Measurements from ENCODE around the gene SULT2B1.

Gene SULT2B1

DNA sequence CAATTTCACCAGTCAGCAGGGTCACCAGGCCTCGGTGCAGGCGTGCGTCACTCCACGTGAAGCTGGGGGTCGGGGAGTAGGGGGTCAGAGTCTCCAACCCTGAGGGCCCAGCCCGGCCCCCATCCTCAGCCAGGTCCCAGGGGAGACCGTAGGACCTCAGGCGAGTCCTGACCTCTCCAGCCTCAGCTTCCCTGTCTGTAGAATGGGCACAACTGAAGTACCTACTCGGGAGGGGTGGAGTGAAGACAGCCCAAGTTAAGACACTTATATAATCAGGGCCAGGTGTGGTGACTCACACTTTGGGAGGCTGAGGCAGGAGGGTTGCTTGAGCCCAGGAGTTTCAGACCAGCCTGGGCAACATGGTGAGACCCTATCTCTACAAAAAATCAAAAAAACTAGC lies 51.9 kb downstream of the SULT2B1 start:
- DNase-seq, result no peak

DNA sequence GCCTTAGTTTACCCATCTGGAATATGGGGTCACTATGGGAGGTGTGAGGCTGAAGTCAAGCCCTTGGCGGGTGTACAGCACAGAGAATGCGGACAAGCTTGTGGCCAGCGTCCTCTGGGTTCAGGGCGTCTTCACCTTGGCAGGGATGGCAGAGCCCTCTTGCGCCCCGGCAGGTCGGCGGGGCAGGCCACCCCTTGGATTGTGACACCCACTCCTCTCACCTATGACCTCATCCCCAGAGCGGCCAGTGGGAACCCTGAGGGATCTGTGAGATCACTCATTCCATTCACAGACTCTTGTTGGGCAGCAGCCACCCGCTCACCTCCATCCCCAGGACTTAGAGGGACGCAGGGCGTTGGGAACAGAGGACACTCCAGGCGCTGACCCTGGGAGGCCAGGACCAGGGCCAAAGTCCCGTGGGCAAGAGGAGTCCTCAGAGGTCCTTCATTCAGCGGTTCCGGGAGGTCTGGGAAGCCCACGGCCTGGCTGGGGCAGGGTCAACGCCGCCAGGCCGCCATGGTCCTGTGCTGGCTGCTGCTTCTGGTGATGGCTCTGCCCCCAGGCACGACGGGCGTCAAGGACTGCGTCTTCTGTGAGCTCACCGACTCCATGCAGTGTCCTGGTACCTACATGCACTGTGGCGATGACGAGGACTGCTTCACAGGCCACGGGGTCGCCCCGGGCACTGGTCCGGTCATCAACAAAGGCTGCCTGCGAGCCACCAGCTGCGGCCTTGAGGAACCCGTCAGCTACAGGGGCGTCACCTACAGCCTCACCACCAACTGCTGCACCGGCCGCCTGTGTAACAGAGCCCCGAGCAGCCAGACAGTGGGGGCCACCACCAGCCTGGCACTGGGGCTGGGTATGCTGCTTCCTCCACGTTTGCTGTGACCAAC lies 54.7 kb downstream of the SULT2B1 start, which contains the start of gene SPACA4:
Gene SPACA4, plus strand, starts transcription at position 280 of the 896 bp plus-strand sequence. Its CDS starts 237 bp downstream, at position 517.
- no peak for DNase-seq

DNA sequence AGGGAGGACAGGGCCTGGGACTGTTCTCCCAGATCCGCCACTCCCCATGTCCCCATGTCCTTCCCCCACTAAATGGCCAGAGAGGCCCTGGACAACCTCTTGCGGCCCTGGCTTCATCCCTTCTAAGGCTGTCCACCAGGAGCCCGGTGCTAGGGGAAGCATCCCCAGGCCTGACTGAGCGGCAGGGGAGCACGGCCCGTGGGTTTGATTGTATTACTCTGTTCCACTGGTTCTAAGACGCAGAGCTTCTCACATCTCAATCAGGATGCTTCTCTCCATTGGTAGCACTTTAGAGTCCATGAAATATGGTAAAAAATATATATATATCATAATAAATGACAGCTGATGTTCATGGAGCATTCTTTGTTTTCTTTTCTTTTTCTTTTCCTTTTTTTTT lies 55.4 kb downstream of the SULT2B1 start:
- DNase-seq, result no peak

DNA sequence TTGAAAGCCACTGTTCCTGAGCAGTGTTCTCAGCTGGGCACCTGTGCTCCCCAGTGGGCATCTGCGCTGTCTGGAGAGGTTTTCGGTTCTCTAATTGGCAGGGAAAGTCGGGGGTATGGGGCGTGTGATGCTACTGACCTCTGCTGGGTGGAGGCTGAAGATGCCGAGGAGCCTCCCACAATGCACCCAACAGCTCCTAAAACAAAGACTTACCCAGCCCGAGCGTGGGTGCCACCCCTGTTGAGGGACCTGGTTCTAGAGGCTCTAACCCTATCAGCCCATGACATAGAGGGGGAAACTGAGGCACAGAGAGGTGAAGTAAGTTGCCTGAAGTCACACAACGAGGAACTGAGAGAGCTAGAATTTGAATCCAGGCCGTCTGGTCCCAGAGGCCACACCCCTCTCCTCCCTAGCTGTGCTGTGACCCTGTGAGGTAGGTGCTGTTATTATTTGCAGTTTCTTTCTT lies 56.9 kb downstream of the SULT2B1 start:
- peak; percentile 85 for DNase-seq

DNA sequence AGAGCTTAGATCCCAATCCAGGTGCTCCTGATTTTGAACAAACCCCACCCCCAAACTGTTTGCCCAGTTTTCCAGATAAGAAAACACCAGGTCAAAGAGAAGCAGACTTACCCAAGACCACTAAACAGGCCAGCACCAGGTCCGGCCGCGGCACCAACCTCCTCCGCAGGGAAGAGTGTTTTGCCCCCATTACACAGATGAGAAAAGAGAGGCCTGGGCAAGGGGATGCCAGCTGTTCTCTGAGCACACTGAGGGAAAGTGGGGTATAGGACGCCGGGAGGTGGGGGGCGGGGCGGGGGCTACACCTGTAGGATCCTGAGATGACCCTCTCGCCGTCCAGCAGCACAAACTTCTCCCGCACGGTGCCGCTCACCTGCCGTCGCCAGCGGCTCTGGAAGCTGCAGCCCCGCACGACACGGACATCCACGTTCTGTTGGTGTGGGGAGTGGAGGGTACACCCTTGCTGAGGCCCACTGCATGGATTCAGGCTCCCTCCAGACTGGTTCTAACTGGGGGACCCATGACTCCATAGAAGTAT lies 57.7 kb downstream of the SULT2B1 start:
- no peak for DNase-seq

DNA sequence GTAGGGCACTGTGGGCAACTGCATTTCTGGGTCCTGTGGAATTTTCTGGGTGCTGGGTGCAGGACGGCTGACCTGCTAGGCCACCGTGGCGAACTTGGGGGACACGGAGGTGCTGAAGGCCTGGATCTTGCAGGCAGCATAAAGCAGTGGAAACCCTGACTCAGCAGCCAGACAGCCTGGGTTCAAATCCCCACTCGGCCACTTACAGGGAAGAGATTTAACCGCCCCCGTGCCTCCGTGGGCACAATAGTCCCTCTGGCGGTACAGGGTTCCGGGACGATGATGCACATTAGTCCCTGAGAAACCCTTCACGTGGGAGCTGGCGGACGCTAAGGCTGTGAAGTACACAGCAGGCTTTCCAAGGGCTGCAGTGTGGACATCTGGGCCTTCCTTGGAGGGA lies 59.9 kb downstream of the SULT2B1 start:
- DNase-seq, result no peak

DNA sequence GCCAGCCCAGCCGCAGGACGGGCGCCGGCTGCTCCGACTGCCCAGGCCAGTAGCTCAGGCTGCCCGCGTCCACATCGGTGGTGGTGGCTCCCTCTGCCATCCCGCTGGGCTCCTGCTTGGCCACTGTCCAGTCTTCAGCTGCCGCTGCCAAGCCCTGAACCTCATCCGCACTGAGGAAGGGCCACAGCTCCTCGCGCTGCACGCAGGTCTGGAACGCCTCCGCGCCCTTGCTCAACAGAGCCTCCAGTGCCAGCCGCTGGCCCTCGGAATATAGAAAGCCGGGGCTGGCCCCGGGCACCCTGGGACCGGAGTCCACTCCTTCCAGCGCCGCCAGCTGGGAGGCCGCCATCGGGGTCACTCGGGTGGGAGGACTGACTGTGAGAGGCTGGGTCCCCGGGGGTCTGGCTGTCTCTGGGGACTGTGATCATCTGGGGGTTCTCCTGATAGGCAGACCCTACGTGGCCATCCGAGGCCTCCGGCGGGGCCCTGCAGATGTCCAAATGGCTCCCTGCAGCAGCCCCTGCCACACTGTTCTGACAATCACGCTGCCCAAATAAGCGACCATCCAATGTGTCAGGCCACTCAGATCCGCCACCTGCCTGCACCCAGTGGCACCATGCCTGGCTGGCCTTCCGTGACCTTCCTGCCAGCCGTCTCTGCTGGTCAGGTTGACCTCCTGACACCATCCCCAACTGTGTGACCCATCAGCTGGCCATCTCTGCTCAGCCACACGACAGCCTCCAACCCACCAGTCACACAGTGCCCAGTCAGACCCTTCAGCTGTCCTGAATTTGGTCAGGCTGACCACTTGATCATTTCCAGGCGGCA lies 61.3 kb downstream of the SULT2B1 start:
- DNase-seq, result no peak

DNA sequence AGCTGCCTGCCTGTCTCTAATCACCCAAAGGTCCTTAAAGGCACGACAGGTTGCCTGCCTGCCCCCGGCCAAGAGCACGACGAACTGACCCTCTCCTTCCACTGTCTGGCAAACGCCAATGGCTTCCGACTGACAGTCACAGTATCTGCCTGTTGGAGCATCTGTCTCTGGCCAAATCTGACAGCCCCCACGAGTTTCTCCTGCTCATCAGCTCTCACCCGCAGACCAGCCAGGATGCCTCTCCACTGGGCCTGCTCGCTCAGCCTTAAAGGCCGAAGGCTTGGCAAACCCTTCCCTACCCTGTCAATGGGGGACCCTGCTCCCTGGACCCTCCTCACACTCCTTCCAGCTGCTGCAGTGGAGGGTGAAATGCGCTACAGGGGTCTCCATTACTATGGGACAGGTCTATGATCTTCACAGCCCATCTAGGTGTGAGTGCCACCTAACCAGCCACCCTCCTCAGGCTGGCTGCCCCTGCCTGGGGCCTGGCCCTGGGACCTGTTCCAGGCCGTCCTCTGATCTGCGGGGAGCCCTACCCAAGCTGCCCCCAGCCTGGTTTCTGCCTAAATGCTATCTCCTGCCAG lies 62.0 kb downstream of the SULT2B1 start:
- DNase-seq, result no peak

DNA sequence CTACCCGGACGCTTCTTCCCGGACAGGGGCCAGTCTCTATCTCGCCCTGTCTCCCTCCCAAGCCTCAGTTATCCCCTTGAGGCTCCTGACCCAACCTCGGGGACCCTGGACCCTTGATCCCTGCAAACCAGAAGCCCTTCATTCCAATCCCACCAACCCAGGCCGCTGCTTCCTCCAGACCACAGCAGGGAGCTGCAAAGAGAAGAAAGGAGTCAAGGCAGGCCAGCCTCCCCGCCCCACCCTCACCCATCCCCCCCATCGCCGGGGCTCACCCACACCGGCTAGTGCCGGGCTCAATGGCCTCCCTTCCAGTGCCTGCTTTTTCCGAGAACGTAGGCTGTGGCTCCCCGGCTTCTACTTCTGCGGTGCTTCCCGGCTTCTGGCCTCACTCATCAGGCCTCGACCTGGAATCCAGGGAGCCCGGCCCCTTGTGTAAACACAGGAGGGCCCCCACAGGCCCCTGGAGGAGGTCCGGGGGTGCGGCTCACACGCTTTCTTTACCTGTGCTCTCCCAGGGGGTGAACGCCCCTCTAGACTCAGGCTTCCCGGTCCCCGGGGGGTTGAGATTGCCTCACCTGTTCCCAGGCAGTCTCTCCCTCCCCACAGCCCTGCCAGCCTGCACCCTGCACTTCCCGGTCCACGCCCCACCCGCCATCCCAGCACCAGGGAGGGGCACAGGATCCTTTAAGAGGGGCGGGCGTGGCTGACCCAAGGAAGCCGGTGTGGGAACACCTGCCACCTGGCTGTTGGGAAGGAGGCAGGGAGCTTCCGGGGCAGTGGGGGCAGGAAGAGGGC lies 62.7 kb downstream of the SULT2B1 start, which contains the start of gene FAM83E:
Gene FAM83E, minus strand, starts transcription at position 641 of the 795 bp plus-strand sequence. CDS start 1,704 bp downstream, outside the sequence.
- no peak for DNase-seq

DNA sequence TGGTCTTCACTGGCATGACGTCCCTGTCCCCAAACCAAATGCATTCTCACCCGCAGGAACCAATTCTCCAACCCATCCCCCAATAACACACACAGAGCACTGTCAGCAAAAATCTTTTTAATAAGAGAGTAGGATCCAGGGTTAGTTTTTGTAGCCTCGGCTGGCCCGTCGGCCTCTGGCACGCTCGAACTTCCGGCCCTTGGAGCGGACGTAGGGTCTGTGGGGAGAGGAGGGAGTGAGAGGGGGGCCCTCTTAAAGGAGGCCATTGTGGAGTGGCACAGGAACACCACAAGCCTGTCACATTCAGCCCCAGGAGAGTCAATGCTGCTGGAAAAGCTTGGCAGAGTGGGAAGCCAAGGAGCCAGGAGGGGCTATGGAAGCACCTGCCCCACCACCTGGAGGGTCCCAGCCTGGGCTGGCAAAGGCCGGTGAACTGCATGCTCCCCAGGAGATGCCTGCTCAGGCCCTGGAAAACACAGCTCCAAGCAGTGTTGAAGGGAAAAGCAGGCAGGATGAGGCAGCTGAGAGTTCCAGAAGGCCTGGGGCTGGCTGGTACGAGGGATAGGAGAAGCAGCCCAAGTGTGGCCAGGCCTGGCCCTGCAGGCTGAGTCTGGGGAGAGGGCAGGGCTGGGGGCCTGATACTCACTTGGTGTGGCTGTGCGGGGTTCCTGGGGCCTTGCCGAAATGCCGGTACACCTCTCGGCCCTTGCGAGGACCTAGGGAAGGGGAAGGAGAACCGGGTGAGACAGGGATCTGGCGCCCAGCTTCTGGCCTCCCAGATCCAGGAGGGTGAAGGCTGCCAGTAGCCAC lies 63.5 kb downstream of the SULT2B1 start:
- DNase-seq, result no peak

DNA sequence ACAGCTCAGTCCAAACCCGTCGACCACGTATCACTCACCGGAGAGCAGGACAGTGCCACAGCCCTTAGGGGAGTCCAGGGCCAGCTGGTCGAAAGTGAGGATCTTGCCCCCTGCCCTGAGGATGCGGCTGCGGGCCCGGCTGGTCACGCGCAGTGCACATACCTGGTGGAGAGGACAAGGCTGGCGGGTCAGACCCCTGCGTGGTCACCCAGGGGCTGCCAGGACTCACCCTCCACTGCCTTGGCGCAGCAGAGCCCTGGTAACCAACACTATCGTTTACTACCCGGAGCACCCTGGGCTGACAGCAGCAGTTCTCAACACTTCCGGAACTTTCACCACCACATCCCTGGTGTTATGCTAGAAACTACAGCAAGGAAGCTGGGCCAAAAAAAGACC lies 64.1 kb downstream of the SULT2B1 start:
- DNase-seq, result no peak

DNA sequence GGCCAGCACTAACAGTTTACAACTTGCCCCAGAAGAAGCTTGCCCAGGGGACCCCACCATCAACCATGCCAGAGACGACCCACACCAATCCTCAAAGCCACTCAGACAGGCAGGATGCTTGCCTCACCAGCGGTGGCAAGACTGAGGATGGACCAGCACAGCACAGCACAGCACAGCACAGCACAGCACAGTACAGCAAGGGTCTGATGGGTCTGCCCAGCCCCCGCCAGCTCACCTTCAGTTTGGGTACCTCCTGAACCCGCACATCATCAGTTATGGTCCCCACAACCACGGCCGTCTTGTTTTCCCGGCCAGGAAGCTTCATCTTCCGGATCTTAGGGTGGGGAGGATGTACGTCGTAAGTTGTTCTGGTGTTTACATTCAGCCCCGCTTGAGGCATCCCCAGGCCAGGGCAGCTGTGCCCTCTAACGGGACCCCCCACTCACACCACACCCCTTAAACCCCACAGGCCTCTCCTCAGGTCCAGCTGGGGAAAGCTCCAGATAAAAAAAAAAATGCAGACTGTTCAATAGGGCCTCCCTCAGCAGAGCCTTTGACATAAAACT lies 64.6 kb downstream of the SULT2B1 start:
- DNase-seq, result no peak

DNA sequence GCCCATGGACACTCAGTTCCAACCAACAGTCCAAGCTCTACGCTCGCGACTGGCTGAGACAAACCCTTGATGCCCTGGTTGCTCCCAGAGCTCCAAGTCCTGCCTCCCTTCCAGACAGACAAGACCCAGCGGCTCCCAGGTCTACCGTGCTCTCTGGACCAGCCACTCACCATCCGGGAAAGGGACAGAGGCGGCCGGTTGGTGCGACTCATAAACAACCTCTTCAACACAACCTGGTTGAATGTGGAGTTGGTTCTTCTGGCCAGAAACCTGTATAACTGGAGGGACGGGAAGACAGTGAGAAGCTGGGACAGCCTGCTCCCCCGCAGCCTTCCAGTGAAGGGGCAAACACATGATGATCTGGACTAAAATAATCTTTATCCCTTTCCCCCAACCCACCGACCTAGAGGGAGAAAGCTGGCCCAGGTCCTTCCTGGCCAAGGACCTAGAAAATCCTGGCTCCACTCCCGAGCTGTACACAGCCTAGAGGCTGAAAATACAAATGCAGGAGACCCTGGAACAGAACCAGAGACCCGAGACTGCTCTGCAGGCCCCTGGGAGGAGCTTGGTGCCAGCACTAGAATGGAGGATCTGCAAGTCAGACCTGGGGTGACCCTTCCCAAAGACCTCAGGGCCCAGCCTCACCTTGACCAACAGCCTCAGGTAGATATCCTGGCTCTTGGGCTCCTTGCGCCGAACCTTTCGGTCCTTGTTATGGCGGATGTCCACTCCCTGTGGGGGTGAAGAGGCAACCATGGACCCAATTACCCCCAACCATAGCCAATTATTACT lies 65.4 kb downstream of the SULT2B1 start:
- DNase-seq, result no peak

DNA sequence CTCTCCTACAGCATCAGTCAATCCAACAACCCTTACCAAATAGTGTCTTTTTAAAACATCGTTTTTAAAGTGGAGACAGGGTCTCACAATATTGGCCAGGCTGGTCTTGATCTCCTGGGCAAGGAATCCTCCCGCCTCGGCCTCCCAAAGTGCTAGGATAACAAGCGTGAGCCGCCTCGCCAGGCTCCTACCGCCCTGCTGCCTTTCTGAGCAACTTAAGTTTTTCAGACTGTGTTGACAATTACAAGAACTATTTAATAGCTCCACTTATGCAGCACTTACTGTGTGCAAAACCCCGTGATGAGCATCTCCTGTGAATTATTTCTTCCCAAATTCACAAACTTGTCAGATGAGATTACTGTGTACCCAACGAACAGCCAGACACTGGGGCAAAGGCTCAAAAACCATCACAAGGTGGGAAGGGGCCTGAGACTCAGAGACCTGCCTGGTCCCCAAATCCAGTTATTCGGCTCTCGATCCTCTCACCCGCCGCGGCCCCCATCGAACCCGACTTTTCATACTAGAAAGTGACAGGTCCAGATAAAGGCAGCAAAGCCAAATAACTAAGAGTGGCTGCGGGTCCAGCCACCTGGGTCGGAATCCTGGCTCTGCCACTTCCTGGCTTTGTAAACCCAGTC lies 66.4 kb downstream of the SULT2B1 start:
- no peak for DNase-seq

DNA sequence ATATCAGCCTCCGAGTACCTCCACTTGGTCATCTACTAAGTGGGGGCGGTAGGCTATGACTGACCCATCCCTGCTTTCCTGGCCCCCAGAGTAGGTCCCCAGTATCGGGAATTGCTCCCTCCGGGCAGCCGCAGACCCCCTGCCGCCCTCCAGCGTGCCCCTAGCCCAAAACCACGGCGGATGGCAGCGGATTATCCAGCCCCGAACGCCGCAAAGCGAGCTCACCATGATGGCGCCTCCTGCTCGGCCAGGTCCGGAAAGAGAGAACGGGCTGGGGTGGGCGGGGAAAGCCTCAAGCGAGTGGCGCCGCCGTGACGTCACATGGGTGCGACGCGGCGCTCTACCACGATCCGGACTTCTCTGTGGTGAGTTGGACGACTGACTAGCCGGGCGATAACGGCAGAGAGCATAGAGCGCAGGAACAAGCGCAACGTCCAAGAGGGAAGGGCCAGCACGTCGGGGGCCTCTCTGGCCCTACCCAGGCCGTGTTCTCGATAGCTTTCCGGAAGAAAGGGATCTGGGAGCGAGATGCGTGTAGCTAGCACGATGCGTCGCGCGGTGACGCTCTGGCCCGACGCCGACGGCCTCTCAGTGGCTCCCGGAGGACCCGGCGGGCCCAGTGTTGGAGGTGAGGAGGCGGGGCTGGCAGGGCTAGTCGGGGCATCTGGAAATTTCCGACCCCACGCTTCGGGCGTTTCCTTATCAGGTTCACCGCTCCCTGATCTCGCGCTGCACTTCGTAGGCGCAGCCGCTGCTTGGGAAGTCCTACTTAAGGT lies 67.1 kb downstream of the SULT2B1 start, which contains the start of the genes RPL18 and SPHK2:
Gene RPL18, minus strand, starts transcription at position 263 of the 776 bp plus-strand sequence. Its CDS starts 35 bp downstream, at position 228.
Gene SPHK2, plus strand, starts transcription at position 591 of the 776 bp plus-strand sequence. CDS start 1,009 bp downstream, outside the sequence.
- peak; percentile 100 for DNase-seq

DNA sequence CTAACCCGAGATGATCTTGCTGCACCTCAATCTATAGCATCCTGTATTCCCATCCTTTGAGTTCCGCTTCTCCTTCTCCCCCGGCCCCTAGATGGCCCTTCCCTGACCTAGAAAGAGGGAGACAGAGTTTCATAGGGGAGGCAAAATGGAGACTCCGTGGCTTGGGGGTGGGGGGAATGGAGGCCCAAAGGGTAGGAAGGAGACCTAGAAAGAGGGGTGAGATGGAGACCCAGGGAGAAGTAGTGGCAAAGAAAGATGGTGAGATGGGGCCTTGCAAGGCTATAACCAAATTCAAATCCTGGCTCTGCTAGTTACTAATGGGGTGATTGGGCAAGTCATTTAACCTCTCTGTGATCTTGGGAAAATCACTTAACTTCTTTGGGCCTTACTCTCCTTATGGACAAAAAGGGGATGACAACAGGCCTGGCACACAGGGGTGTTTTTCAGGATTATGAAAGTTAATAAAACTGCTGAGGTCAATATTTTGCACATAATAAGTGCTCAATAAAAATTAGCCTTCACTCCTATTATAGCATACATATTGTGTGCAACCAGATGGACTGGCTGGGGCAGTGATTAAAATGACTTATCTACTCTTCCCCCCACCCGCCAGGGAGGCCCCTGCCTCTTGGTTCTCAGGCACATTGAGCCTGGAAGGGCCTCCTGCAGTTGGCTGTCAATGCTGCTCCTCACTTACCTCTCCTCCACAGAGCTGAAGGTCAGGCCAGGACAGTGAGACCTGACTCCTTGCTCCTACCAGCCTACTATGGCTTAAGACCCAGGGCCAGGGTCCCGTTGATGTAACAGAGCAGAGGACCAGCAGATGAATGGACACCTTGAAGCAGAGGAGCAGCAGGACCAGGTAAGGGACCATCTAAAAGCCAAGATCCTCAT lies 68.0 kb downstream of the SULT2B1 start:
- no peak for DNase-seq

DNA sequence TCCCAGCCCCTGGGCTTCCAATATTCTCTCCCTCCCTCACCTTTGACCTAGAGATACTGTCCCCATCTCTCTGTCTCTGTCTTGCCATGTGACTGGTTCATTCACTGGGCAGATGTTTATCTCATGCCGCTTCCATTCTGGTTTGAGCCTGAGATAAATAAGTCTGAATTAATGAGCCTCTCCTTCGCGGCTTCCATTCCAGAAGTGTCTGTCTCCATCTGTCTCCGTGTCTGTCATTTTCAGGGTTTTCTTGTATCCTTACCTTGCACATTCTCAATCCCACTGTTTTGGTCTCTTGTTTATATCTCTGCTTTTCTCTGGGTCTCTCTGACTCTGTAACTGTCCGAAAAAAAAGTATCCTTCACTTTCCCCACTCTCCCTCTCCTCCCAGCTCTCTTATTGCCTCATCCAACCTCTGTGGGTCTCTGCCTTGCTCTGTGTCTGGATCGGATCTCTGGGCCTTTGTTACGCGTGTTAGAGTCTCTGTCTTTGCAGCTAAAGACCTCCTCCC lies 71.6 kb downstream of the SULT2B1 start:
- DNase-seq, result no peak

All from MV-4-11 (cell line).